Stimulated activated CD4-positive, alpha-beta T cell treated with anti-CD3 and anti-CD28 coated beads, TNF-alpha, amount 100 ng/mL, for 48 hours (primary cell): Measurements from ENCODE around the gene TPRG1.
A peak's percentile ranks its signal among the peaks of the same experiment; 100 is the strongest.

Source experiments
- DNase-seq, 3 donors: peaks; one replicate each; pipeline ENCODE4 v3.0.0-alpha.2; 2020; ENCODE audit warnings: low read depth in 3 of 3

TPRG1 gene

GRCh38 chr3:189229196-189229828 is 57.5 kb downstream of the TPRG1 start:
- no peak for DNase-seq

GRCh38 chr3:189232790-189233189 is 61.0 kb downstream of the TPRG1 start:
- DNase-seq = no peak

- DNase-seq = peak in 2 of 3 donors; percentile 3 to 12
Observed at GRCh38 chr3:189233225-189233858, 61.6 kb downstream of the TPRG1 start.

GRCh38 chr3:189235214-189235613 is 63.4 kb downstream of the TPRG1 start:
- no peak for DNase-seq

GRCh38 chr3:189236352-189236751 is 64.6 kb downstream of the TPRG1 start:
- no peak for DNase-seq

GRCh38 chr3:189237526-189237925 is 65.8 kb downstream of the TPRG1 start:
- DNase-seq = no peak

GRCh38 chr3:189238071-189238470 is 66.3 kb downstream of the TPRG1 start:
- no peak for DNase-seq

- DNase-seq = no peak
Observed at GRCh38 chr3:189239616-189240015, 67.8 kb downstream of the TPRG1 start.

- DNase-seq = no peak
Observed at GRCh38 chr3:189249987-189250386, 78.2 kb downstream of the TPRG1 start.

GRCh38 chr3:189258261-189258660 is 86.5 kb downstream of the TPRG1 start:
- no peak for DNase-seq

- DNase-seq = no peak
Observed at GRCh38 chr3:189260556-189261493, 89.1 kb downstream of the TPRG1 start.

GRCh38 chr3:189262746-189263145 is 91.0 kb downstream of the TPRG1 start:
- DNase-seq = no peak

GRCh38 chr3:189267981-189268613 is 96.3 kb downstream of the TPRG1 start:
- DNase-seq = no peak

GRCh38 chr3:189269365-189269764 is 97.6 kb downstream of the TPRG1 start:
- no peak for DNase-seq

GRCh38 chr3:189270248-189270832 is 98.6 kb downstream of the TPRG1 start:
- DNase-seq = peak; percentile 13 to 29 (median 20)

- DNase-seq = no peak
Observed at GRCh38 chr3:189272500-189273119, 100.8 kb downstream of the TPRG1 start.

- DNase-seq = no peak
Observed at GRCh38 chr3:189273736-189274135, 102.0 kb downstream of the TPRG1 start.

GRCh38 chr3:189275182-189275581 is 103.4 kb downstream of the TPRG1 start:
- DNase-seq = no peak

- DNase-seq = no peak
Observed at GRCh38 chr3:189275852-189276251, 104.1 kb downstream of the TPRG1 start.

GRCh38 chr3:189276444-189277219 is 104.9 kb downstream of the TPRG1 start:
- no peak for DNase-seq
